ENCODE results near the gene FUT2.
"Not testable (repeated sequence)": the region's sequence is repeated elsewhere in the genome, so short reads cannot be mapped to it uniquely, and the experiment has no call there.

Gene FUT2

DNA sequence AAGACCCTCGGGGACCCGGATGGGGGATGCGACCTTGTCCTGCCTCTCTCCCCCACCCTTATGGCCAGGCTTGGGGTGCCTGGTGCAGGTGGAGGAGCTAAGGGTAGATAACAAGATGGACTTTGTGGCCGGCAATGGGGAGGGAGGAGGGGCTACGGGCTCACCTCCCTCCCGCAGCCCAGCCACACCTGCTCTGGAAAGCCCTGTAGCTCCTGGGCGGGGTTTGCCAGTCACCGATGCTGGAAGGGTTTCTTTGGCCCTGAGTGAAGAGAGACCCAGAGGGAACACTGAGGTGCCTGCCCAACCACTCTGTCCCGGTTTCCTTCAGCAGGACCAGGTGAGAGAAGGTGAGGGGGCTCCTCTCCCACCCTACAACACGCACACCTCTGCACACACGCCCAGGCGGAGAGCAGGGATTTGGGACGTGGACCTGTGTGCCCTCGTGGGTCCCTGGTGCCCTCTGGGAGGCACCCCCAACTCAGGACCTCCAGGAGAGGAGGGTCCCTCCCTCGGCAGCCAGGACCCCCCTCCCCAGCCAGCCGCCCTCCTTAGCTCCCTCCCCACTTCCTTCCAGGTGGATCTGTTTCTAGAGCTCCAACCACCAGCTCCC, at the start of gene FUT2:
Gene FUT2 (plus strand): TSS at position 229 of the 610 bp plus-strand sequence. CDS start 6,986 bp downstream, outside the sequence.
- DNase-seq (ENCODE audit: low read depth), result no peak

DNA sequence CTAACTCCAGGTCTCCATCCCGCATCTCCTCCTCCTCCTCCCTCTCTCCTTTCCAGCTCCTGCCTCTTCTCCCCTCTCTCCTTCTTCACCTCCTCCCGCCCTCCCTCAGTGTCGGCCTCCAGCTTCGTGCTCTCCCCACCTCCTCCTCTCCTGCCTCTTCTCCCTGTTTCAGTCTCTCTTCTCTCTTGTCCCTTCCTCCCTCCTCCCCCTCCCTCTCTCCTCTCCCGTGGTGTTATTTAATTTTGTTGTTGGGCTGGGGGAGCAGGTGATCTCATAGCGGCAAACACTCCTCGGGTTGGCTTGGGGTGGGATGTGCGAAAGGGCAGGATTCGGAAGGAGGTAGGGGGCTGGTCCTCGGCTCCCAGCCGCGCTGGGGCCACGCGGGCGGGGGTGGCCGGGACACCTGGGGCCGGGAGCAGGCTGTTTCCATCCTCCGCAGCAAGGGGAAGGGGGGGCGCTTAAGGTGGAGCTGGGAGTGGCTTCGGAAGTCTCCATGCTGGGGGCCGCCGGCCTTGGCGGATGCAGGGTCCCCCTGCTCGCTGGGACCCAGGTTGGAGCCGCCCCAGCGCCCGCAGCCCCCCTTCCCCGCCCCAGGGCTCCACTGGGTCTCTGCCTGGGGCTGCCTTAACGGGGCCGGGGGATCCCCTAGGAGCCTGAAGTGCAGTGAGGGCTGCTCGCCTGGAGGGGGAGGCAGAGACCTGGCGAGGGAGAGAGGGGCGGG, 49.6 kb upstream of the FUT2 start, which contains the start of gene CA11:
Gene CA11 (minus strand): TSS at position 187 of the 721 bp plus-strand sequence. CDS start 555 bp downstream, outside the sequence.
- DNase-seq (ENCODE audit: low read depth), result peak; percentile 86

DNA sequence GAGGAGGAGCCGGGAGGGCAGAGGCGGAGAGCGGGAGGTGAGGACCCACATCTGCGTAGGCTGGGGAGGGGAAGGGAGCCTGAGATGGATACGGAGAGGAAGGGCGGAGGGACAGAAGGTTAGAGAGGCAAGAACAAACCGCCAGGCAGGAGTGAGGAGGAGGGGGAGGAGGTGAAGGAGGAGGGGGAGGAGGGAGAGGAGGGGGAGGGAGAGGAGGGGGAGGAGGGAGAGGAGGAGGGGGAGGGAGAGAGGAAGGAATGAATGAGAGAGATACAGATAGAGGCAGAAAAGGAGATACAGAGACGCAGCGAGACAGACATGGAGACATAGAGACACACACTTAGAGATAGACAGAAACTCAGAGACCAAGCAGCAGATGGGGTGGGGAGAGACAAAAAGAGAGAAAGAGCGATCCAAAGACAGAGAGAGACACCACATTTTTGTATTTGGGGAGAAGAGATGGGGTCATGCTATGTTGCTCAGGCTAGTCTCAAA, 49.0 kb upstream of the FUT2 start:
- no peak for DNase-seq (ENCODE audit: low read depth)

DNA sequence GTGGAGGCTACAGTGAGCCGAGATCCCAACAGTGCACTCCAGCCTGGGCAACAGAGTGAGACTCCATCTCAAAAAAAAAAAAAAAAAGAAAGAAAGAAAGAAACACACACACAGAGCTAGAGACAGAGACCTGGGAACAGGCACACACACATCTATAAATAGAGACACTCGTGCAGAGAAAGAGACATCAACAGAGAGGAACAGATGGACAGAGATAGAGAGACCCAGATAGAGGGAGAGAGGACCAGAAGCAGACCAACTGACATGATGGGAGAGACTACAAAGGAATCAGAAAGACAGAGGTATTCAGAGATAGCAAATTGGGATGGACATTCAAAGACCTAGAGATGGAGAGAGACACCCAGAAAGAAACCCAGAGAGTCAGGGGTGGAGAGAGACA, 47.6 kb upstream of the FUT2 start:
- no peak for DNase-seq (ENCODE audit: low read depth)

DNA sequence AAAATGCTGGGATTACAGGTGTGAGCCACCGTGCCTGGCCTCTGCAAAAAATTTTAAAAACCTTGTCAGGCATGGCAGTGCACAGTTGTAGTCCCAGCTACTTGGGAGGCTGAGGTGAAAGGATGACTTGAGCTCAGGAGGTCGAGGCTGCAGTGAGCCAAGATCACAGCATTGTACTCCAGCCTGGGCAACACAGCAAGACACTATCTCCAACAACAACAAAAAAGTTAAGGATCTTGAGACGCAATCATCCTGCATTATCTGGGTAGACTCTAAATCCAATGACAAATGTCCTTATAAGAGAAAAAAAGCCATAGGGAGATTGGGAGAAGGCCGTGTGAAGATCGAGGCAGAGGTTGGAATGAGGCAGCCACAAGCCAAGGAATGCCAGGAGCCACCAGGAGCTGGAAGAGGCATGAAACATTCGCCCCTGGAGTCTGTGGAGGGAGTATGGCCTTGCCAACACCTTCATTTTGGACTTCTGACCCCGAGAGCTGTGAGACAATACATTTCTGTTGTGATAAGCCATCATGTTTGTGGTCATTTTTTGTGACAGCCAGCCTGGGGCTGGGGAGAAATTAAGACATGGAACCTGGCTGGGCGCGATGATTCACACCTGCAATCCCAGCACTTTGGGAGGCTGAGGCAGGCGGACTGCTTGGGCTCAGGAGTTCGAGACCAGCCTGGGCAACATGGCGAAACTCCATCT, 44.6 kb upstream of the FUT2 start:
- no peak for DNase-seq (ENCODE audit: low read depth)

DNA sequence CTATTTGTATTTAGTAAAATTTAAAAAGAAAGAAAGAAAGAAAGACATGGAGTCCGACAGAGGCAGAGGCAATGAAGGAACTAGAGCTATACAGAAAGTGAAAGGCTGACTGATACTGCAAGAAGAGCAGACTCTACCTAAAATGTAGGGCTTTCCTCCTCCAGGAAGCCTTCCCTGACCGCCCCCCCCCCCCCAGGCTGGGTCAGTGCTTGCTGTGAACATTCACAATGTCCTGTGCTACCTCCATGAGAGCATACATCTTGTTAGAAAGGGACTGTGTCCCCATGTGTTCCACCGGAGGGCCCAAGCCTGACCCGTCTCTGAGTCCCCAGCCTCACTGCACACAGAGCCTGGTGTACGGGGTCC, 44.1 kb upstream of the FUT2 start:
- DNase-seq (ENCODE audit: low read depth), result no peak

DNA sequence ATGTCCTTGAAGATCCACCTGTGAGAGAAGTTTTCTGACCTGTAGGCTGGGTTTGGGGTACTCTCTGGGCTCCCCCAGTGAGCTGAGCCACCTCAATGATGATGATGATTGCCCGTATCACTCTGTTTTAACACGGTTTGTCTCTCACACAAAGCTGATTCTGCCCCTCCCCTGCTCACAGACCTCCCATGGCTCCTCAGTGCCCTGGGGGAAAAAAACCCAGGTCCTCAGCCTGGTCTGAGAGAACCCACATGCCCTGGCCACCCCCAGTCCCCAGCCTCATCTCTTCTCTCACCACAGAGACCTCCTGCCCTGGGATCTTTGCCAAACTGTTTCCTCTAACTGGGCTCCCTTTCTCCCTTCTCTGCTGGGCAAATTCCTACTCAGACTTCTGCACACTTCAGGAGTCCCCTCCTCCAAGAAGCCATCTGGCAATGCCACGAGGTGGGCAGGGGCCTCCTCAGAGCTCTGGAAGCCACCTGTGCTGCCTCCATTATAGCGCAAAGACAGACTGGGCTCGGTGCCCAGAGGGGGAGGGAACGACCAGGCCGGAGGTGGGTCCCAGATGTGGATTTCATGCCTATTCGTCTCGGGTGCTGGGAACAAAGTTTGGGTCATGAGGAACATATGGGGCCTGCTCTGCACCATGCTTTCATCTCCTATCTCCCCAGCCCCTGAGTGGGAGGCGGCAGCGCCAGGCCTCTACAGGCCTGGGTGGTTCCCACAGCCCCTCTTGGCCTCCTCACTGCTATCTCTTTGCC, 41.3 kb upstream of the FUT2 start:
- DNase-seq (ENCODE audit: low read depth), result no peak

DNA sequence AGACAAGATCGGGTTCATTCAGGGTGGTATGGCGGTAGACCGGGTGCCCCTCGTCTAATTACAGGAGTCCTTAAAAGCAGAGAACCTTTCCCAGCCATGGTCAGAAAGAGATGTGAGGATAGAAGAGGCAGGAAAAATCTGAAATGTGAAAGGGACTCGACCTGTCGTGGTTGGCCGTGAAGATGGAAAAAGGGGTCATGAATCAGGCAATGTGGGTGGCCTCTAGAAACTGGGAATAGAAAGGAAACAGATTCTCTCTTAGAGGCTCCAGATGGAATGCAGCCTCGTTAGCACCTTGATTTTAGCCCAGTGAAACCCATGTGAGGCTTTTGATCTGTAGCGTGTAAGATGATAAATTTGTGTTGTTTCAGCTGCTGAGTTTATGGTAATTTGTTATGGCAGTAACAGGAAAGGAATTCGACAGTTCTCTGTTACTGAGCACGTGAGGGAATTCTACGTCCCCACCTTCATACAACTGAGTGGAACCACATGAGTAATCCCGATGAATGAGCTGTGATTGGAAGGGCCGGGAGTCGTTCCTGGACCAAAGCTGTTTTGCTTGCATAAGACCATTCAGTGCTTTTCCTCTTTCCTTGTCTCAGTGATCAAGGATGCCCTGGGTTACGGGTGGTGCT, 38.8 kb upstream of the FUT2 start:
- DNase-seq (ENCODE audit: low read depth), result no peak

DNA sequence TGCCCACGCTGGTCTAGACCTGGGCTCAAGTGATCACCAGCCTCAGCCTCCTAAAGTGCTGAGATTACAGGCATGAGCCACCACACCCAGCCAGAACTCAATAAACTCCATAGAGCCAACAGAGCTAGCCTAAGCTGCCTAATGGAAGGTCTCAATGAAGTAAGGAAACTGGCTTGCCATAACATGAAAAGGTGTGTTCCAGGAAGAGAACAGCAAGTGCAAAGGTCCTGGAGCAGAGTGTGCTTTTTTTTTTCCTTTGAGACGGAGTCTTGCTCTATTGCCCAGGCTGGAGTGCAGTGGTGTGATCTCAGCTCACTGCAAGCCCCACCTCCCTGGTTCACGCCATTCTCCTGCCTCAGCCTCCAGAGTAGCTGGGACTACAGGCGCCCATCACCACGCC, 37.9 kb upstream of the FUT2 start:
- not testable (repeated sequence) for DNase-seq (ENCODE audit: low read depth)

DNA sequence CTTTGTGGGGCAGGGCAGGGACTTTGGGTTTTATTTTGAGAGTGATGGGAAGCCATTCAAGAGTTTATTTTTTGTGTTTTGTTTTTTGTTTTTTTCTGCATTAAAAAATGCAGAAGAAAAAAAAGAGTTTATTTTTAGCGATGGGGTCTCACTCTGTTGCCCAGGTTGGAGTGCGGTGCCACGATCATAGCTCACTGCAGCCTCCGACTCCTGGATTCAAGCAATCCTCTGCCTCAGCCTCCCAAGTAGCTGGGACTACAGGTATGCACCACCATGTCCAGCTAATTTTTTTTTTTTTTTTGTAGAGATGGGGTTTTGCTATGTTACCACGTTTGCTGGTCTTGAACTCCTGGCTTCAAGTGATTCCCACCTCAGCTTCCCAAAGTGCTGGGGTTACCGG, 37.3 kb upstream of the FUT2 start:
- no peak for DNase-seq (ENCODE audit: low read depth)

DNA sequence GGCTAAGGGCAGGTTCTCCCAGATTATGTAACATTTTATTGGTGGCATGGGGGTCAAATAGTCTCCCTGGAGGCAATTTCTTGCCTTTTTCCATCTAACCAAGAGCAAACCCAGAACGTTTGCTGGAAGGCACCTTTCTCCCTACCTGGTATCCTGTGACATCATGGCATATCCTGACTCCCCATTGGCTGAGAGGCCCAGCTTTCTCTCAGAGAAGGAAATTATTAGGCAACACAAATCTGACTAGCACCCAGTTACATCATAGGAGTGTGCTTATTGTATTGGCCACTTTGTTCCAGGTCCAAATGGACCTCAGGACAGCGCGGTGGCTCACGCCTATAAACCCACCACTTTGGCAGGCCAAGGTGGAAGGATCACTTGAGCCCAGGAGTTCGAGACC, 36.0 kb upstream of the FUT2 start:
- DNase-seq (ENCODE audit: low read depth), result no peak

DNA sequence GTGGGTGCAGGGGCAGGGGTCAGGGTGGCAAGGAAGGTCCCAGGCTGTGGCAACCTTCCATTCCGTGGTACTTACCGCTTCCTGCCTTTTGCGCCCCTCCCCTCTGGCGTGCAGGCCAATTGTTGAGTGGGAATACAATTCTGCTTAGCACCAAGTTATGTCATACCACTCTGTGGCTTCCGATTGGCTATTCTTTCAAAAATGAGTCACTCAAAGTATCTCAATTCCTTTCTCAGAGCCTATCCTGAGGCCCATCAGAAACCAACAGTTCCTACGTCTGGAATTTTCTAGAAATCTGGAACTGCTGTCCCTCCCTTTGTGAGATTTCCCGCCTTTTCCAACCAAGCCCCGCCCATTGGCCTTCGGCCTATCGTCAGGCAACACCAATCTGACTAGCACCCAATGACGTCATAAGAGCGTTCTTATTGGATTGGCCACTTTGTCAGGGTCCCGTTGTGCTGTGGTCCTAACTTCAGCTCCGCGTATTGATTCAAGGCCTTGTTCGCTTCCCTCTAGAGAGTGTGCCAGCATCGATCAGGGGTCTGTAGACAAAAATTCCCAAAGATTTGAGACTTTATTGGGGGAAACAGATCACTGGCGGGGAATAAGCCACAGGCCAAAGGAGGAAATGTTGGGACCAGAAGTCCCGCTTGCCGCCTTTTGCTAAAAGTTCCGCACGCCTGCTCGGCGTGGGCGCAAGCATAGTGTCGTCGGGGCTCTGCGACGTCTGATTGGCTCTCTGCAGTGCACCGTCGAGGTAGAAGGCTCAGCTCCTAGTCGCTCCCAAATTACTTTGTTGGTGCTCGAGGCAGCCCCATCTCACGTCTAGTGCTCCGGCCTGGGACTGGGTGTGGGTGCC, 34.7 kb upstream of the FUT2 start:
- DNase-seq (ENCODE audit: low read depth), result peak; percentile 80

DNA sequence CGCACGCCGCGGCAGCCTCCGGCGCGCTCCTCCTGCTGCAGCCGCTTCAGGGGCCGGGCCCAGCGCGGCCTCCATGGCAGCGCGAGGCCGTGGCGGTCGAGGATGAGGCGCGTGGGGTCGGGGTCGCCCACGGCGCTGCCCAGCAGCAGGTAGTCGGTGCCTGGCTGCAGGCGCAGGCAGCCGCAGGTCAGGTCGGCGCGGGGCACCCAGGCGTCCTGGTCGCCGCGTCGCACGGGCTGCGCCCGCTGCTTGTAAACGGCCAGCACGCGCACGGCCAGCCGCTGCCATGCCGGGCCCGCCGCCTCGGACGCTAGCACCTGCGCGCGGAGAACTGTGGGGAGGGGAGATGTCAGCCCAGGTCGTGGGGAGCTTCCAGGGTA, 34.1 kb upstream of the FUT2 start:
- DNase-seq (ENCODE audit: low read depth), result no peak

DNA sequence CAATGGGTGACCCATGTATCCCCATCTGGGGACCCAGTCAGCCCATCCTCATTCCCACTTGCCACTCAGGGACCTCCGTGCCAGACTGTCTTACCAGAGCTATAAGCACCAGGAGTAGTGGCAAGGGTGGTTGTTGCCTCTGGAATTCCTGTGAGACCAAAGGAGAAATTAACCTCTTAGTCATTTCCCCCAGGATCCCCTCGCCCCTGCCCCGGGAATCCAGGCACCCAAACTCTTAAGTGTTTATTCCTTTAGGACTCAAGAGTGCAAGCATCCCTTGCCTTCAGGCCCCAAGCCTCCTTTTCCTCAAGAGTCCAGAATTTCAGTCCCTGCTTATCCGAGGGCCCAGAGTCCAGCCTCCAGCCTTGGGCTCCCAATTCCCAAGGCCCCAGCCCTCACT, 32.1 kb upstream of the FUT2 start:
- DNase-seq (ENCODE audit: low read depth), result no peak

DNA sequence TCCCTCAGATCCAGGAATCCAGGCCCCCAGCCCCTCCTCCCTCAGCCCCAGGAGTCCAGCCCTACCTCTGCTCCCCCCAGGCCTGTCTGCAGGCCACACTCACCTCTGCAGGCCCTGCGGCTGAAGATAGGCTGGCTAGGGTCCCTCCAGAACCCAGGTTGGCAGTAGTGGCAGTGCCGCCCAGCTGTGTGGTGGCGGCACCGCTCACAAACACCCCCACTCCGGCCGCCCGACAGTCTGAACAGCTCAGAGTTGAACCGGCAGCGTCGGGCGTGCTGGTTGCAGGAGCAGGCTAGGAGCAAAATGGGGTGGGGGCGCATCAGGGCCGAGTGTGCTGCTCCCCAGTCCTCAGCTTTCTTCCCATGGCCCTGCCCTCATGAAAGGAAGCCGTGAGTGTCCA, 31.3 kb upstream of the FUT2 start:
- no peak for DNase-seq (ENCODE audit: low read depth)

DNA sequence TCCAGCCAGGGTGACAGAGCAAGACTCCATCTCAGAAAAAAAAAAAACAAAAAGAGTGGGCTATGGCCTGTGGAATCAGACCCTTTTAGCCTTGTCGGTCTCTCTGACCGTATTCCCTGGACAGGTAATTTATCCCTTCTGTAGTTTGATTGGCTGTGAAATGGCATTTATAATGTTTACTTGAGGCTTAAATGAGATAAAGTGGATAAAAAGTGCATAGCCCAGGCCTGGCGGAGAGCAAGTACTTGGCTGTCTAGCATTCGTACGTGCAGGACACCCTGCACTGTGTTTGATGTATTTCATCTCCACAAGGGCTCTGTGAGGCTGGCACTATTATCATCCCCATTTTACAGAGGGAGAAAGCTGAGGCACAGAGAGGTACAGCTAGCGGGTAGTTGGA, 30.0 kb upstream of the FUT2 start:
- no peak for DNase-seq (ENCODE audit: low read depth)

DNA sequence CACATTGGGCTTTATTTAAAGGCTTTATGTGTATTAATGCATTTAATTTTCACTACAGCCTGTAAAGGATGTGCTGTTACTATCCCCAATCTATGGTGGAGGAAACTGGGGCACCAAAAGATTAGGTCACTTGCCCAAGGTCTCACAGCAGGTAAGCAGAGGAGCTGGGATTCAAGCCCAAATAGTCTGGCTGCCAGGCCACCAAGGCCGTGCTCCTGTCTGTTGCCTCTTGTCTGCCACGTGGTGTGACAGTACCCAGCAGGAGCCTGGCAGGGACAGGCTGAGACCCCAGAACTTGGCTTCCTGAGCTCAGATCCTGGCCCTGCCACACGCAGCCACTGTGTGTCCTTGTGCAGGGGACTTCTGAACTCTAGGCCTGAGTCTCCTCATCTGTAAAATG, 27.4 kb upstream of the FUT2 start:
- DNase-seq (ENCODE audit: low read depth), result no peak

DNA sequence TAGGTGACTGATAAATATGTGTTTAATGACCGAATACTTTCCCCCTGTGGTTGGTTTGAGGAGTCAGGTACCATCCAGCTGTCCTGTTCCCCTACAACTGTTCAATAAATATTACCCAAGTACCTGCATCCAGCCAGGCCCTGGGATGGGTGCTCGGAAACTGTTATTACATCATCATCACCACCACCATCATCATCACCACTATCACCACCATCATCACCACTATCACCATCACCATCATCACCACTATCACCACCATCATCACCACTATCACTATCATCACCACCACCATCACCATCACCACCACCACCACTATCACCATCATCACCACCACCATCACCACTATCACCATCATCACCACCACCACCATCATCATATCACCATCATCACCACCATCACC, 27.0 kb upstream of the FUT2 start:
- DNase-seq (ENCODE audit: low read depth), result no peak

DNA sequence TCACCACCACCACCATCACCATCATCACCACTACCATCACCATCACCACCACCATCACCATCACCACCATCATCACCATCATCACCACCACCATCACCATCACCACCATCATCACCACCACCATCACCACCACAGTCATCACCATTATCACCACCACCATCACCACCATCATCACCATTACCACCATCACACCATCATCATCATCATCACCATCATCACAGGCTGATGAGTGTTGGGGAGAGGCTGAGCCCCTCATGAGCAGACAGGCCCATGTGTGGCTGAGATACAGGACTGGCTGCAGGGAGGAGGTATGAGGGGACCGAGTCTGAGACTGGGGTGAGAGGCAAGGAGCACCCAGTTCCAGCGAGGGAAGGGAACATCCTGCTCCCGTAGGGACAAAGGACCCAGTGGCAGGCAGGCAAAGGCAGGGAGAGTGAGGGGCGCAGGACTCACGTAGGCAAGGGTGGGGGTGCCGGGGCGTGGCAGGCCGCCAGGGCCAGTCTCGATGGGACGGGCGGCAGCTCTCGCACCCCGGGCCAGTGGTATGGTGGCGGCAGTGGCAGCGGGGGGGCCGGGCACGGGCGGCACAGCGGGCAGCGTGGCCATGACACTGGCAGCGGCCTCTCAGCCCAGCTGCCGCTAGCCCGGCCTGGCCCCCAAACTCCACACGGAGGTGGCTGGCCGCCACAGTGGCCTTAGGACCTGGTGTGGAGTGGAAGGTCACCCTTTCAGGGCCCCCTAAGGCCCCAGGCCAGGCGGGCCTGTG, 25.7 kb upstream of the FUT2 start:
- DNase-seq (ENCODE audit: low read depth), result no peak

Measured in activated T-cell treated with anti-CD3 and anti-CD28 coated beads for 24 hours (primary cell).